DOHH2 (cell line): ENCODE measurements around the gene ATP5F1D.

Source experiments
- H3F3A ChIP-seq: fragments of 200-600 bp; sonication (generic), shearing (Covaris generic); 2 replicates; pipeline ENCODE4 v1.6.0; 2016; ENCODE audit warnings: antibody characterized with exemption, mild to moderate bottlenecking; ENCODE audit not compliant: control insufficient read depth, insufficient read depth
- H3K27ac ChIP-seq: fragments of 200-600 bp; sonication (generic); 2 replicates; pipeline ENCODE4 v1.5.1; 2014; ENCODE audit warnings: low read depth, mild to moderate bottlenecking, low read length, moderate library complexity
- H3K27me3 ChIP-seq: fragments of 200-600 bp; sonication (generic); 2 replicates; pipeline ENCODE4 v1.6.1; 2014; ENCODE audit warnings: mild to moderate bottlenecking, low read length, mixed read lengths; ENCODE audit not compliant: control insufficient read depth
- H3K36me3 ChIP-seq: fragments of 200-600 bp; sonication (generic); 2 replicates; pipeline ENCODE4 v1.6.1; 2014; ENCODE audit warnings: mild to moderate bottlenecking, low read length, moderate library complexity, mixed read lengths; ENCODE audit not compliant: control insufficient read depth
- H3K4me1 ChIP-seq: fragments of 200-600 bp; sonication (generic); 2 replicates; pipeline ENCODE4 v1.6.1; 2014; ENCODE audit warnings: mild to moderate bottlenecking, low read length, mixed read lengths; ENCODE audit not compliant: control insufficient read depth
- H3K4me2 ChIP-seq: fragments of 200-600 bp; sonication (generic); 2 replicates; pipeline ENCODE4 v1.6.0; 2014; ENCODE audit warnings: mild to moderate bottlenecking, low read length, moderate library complexity
- H3K4me3 ChIP-seq: fragments of 200-600 bp; sonication (generic); 2 replicates; pipeline ENCODE4 v1.5.1; 2014; ENCODE audit warnings: mild to moderate bottlenecking, low read length, mixed read lengths
- H3K79me2 ChIP-seq: fragments of 200-600 bp; sonication (generic); 2 replicates; pipeline ENCODE4 v1.6.1; 2014; ENCODE audit warnings: mild to moderate bottlenecking, low read length, mixed read lengths; ENCODE audit not compliant: control insufficient read depth
- H3K9me2 ChIP-seq: fragments of 200-600 bp; sonication (generic); replicated peaks from 2 replicates; pipeline ENCODE4 v1.6.1; 2014; ENCODE audit warnings: mild to moderate bottlenecking, low read length, mixed read lengths; ENCODE audit not compliant: control insufficient read depth
- H3K9me3 ChIP-seq: fragments of 200-600 bp; sonication (generic); 2 replicates; pipeline ENCODE4 v1.6.1; 2014; ENCODE audit warnings: antibody characterized with exemption, low read length, mixed read lengths; ENCODE audit not compliant: control insufficient read depth, insufficient read depth
- H4K20me1 ChIP-seq: fragments of 200-600 bp; sonication (generic); 2 replicates; pipeline ENCODE4 v1.6.0; 2014; ENCODE audit warnings: low read depth, mild to moderate bottlenecking, antibody characterized with exemption, low read length, moderate library complexity; ENCODE audit not compliant: control insufficient read depth, insufficient read depth
- CTCF ChIP-seq: fragments of 200-600 bp; sonication (generic); IDR thresholded peaks from one replicate; pipeline ENCODE4 v1.5.1; 2014; ENCODE audit warnings: antibody characterized with exemption, mild to moderate bottlenecking, low read depth, low read length; ENCODE audit not compliant: poor library complexity, severe bottlenecking
- EZH2phosphoT487 ChIP-seq: fragments of 200-600 bp; sonication (generic); IDR thresholded peaks from 2 replicates; pipeline ENCODE4 v1.6.1; 2017; ENCODE audit warnings: borderline replicate concordance, mild to moderate bottlenecking, antibody characterized with exemption, low read length, moderate library complexity, mixed read lengths

Gene ATP5F1D

GRCh38 chr19:1218751-1219567, 22.6 kb upstream of the ATP5F1D start:
- H3F3A ChIP-seq = no peaks in the 10 kb centered on the region
- H4K20me1 ChIP-seq = peaks cover 8% of the 10 kb centered on the region; the same call in 1 of the 2 replicates
- peaks cover 47% of the 10 kb centered on the region for H3K36me3 ChIP-seq
- no peaks in the 10 kb centered on the region for H3K27me3 ChIP-seq
- H3K4me3 ChIP-seq = no peak overlapping the region
- TF ChIP-seq EZH2phosphoT487 (no peak), CTCF (no peak)
- no peaks in the 10 kb centered on the region for H3K9me2 ChIP-seq
- 0 out of 2 replicates have a peak, but pooled peaks cover under 1% of the 10 kb centered on the region for H3K4me1 ChIP-seq
- H3K27ac ChIP-seq = no peak overlapping the region
- H3K79me2 ChIP-seq = peaks cover 65% of the 10 kb centered on the region
- no peaks in the 10 kb centered on the region for H3K9me3 ChIP-seq
- no peak overlapping the region for H3K4me2 ChIP-seq

- Histone ChIP-seq H3K9me3 (no peaks in the 10 kb centered on the region), H3K79me2 (peaks cover 55% of the 10 kb centered on the region), H3K9me2 (no peaks in the 10 kb centered on the region), H3K36me3 (peaks cover 48% of the 10 kb centered on the region), H3K4me2 (no peak overlapping the region), H3K27me3 (no peaks in the 10 kb centered on the region), H3F3A (no peaks in the 10 kb centered on the region), H3K27ac (no peak overlapping the region), H3K4me3 (no peak overlapping the region), H4K20me1 (peaks cover 5% of the 10 kb centered on the region; the same call in 1 of the 2 replicates), H3K4me1 (no peaks in the 10 kb centered on the region)
- TF ChIP-seq EZH2phosphoT487 = no peak
- no peak for TF ChIP-seq CTCF
Measured at GRCh38 chr19:1219786-1220476, 21.6 kb upstream of the ATP5F1D start.

GRCh38 chr19:1220477-1220930, 21.0 kb upstream of the ATP5F1D start:
- TF ChIP-seq EZH2phosphoT487 (no peak), CTCF (peak; percentile 69)
- no peaks in the 10 kb centered on the region for H3K4me1 ChIP-seq
- H3K9me2 ChIP-seq = no peaks in the 10 kb centered on the region
- peaks cover 5% of the 10 kb centered on the region; the same call in 1 of the 2 replicates for H4K20me1 ChIP-seq
- no peaks in the 10 kb centered on the region for H3K27me3 ChIP-seq
- no peak overlapping the region for H3K4me2 ChIP-seq
- peaks cover 45% of the 10 kb centered on the region for H3K36me3 ChIP-seq
- H3F3A ChIP-seq = no peaks in the 10 kb centered on the region
- no peak overlapping the region for H3K27ac ChIP-seq
- peaks cover 50% of the 10 kb centered on the region for H3K79me2 ChIP-seq
- no peaks in the 10 kb centered on the region for H3K9me3 ChIP-seq
- H3K4me3 ChIP-seq = no peak overlapping the region
